ENCODE data around the gene OTUD3.
"Not testable (repeated sequence)": the region's sequence is repeated elsewhere in the genome, so short reads cannot be mapped to it uniquely, and the experiment has no call there.

Gene OTUD3

GRCh38 chr1:19869929-19870328 lies 12.3 kb upstream of the OTUD3 start:
- DNase-seq, result no peak

- DNase-seq, result peak; percentile 88
Observed at GRCh38 chr1:19872190-19872589, 10.0 kb upstream of the OTUD3 start.

GRCh38 chr1:19877181-19877750 lies 4.9 kb upstream of the OTUD3 start:
- DNase-seq, result no peak

GRCh38 chr1:19877821-19878636 lies 4.2 kb upstream of the OTUD3 start:
- no peak for DNase-seq

GRCh38 chr1:19878637-19878985 lies 3.6 kb upstream of the OTUD3 start:
- DNase-seq, result no peak

GRCh38 chr1:19879227-19879626 lies 3.0 kb upstream of the OTUD3 start:
- DNase-seq, result no peak

GRCh38 chr1:19879661-19880060 lies 2.5 kb upstream of the OTUD3 start:
- no peak for DNase-seq

- not testable (repeated sequence) for DNase-seq
Observed at GRCh38 chr1:19880841-19881240, 1.4 kb upstream of the OTUD3 start.

- DNase-seq, result no peak
Observed at GRCh38 chr1:19884312-19884711, 2.1 kb downstream of the OTUD3 start.

- DNase-seq, result no peak
Observed at GRCh38 chr1:19885821-19886220, 3.6 kb downstream of the OTUD3 start.

- DNase-seq, result no peak
Observed at GRCh38 chr1:19888112-19888511, 5.9 kb downstream of the OTUD3 start.

GRCh38 chr1:19889656-19890055 lies 7.5 kb downstream of the OTUD3 start:
- no peak for DNase-seq

- no peak for DNase-seq
Observed at GRCh38 chr1:19892129-19892528, 9.9 kb downstream of the OTUD3 start.

- DNase-seq, result no peak
Observed at GRCh38 chr1:19892628-19893168, 10.5 kb downstream of the OTUD3 start.

- no peak for DNase-seq
Observed at GRCh38 chr1:19893687-19894086, 11.5 kb downstream of the OTUD3 start.

GRCh38 chr1:19894218-19894617 lies 12.0 kb downstream of the OTUD3 start:
- no peak for DNase-seq

GRCh38 chr1:19901653-19902052 lies 19.5 kb downstream of the OTUD3 start:
- DNase-seq, result no peak

GRCh38 chr1:19903621-19904020 lies 21.4 kb downstream of the OTUD3 start:
- DNase-seq, result no peak

GRCh38 chr1:19907456-19907855 lies 25.3 kb downstream of the OTUD3 start:
- no peak for DNase-seq

- no peak for DNase-seq
Observed at GRCh38 chr1:19909392-19909791, 27.2 kb downstream of the OTUD3 start.

- DNase-seq, result no peak
Observed at GRCh38 chr1:19909971-19910370, 27.8 kb downstream of the OTUD3 start.

- DNase-seq, result no peak
Observed at GRCh38 chr1:19910650-19911049, 28.5 kb downstream of the OTUD3 start.

- peak; percentile 37 for DNase-seq
Observed at GRCh38 chr1:19918057-19918456, 35.9 kb downstream of the OTUD3 start.

GRCh38 chr1:19920132-19920710 lies 38.0 kb downstream of the OTUD3 start:
- no peak for DNase-seq

All from NCI-H748 treated with DMSO at 0.1 percent for 48 hours (cell line).